ENCODE measurements around the gene BIRC7.

Gene BIRC7

DNA sequence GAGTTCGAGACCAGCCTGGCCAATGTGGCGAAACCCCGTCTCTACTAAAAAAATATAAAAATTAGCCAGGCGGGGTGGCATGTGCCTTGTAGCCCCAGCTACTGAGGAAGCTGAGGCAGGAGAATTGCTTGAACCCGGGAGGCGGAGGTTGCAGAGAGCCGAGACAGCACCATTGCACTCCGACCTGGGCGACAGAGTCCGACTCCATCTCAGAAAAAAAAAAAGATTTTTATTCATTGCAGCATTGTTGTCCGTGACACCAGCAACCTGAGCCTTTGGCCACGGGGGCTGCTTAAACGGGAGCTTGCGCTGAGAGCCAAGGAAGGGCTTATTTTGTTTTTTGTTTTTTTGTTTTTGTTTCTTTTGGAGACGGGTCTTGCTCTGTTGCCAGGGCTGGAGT, 44.2 kb downstream of the BIRC7 start:
- H3K27ac ChIP-seq = no peak overlapping the region
- TF ChIP-seq ZFX (IDR thresholded peaks at IDR 0.05) = no peak
- TF ChIP-seq, protein P1, sequence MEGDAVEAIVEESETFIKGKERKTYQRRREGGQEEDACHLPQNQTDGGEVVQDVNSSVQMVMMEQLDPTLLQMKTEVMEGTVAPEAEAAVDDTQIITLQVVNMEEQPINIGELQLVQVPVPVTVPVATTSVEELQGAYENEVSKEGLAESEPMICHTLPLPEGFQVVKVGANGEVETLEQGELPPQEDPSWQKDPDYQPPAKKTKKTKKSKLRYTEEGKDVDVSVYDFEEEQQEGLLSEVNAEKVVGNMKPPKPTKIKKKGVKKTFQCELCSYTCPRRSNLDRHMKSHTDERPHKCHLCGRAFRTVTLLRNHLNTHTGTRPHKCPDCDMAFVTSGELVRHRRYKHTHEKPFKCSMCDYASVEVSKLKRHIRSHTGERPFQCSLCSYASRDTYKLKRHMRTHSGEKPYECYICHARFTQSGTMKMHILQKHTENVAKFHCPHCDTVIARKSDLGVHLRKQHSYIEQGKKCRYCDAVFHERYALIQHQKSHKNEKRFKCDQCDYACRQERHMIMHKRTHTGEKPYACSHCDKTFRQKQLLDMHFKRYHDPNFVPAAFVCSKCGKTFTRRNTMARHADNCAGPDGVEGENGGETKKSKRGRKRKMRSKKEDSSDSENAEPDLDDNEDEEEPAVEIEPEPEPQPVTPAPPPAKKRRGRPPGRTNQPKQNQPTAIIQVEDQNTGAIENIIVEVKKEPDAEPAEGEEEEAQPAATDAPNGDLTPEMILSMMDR (conservative IDR thresholded peaks at IDR 0.05) = no peak

DNA sequence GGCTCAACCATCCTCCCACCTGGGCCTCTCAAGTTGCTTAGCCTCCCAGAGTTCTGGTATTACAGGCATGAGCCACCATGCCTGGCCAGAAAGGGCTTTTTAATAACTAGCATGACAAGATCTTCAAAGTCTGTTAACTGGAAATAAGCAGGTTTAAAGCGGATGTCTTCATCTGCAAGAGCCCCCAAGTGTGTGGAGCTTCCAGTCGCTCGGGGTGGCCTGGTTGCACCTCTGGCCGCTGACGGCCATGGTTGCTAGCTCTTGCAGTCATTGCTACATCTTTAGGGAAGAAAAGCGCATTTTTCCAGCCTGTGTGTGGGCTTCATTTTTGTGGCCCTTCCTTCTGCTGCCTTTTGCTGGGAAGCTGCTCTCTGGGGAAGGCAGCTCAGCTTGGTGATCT, 44.7 kb downstream of the BIRC7 start:
- TF ChIP-seq, protein P1 (conservative IDR thresholded peaks at IDR 0.05) = no peak
- TF ChIP-seq ZFX (IDR thresholded peaks at IDR 0.05) = no peak

DNA sequence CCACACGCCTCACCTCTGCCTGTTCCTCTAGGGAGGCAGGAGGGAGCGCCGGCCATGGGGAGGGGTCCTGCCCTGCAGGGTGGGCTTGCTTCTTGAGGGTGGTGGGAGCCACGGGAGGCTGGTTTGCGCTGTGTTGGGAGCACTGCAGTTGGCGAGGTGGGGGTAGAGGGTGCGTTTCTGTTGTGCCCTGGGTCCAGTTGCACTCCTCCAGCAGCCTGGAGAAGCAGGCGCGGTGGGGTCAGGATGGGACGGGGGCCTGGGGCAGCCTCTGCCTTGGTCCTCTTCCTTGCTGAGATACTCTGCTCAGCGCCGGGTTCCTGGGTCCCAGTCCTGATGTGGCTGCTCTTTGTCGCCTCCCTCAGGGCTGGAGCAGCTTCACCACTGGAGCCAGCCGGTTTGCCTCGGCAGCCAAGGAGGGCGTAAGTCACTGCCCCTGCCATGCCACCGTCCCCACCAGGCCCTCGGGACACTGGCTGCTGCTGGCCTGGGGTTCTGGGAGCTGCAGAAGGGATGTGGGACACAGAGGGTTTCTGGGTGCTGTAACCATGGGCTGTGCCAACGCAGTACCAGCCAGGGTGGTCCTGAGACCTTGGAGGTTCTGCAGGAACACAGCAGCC, 45.3 kb downstream of the BIRC7 start:
- H3K27ac ChIP-seq = no peak overlapping the region
- TF ChIP-seq, protein P1 (conservative IDR thresholded peaks at IDR 0.05) = no peak; the same call in 1 of the 2 replicates
- no peak for TF ChIP-seq ZFX (IDR thresholded peaks at IDR 0.05)

More for the DNA sequence above, 44.7 kb downstream of the BIRC7 start:
- no peak overlapping the region for H3K27ac ChIP-seq

DNA sequence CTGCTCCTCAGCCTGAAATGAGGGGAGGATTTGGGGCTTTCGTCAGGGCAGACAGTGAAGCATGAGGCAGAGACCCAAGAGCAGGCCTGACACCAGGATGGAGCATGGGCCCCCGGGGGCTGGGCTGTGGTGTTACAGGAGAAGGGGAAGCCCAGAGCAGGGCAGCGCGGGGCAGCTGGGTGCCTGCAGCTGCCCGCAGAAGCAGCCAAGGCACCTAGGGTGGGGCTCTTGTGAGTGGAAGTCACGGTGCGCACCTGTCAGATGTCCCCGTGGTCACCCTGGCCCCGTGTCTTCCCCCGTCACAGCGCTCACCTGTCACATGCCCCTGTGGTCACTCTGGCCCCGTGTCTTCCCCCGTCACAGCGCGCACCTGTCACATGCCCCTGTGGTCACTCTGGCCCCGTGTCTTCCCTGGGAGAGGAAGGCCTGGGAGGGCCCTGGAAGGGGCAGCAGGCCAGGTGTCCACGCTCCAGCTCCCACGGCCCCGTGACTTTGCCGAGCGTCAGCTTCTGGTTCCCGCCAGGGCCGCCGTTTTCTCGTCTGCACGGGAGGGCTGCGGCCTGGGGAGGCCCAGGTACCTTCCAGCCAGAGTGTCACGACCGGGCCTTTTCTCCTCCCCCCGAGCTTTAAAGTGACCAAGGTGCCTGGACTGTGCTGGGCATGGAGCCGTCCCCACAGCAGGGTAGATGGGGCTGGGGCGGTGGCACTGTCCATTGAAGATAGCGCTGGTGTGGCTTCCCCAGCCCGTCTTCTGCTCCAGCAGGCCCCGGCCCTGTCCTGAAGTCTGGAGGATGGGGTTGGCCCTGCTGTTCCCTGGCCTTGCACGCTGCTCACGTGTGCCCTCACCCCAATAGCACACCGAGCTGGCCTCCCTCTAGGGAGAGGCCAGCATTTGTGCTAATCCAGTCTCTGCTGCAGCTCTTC, 46.3 kb downstream of the BIRC7 start:
- H3K27ac ChIP-seq = no peak overlapping the region
- no peak for TF ChIP-seq ZFX (IDR thresholded peaks at IDR 0.05)
- TF ChIP-seq, protein P1 (conservative IDR thresholded peaks at IDR 0.05) = no peak

DNA sequence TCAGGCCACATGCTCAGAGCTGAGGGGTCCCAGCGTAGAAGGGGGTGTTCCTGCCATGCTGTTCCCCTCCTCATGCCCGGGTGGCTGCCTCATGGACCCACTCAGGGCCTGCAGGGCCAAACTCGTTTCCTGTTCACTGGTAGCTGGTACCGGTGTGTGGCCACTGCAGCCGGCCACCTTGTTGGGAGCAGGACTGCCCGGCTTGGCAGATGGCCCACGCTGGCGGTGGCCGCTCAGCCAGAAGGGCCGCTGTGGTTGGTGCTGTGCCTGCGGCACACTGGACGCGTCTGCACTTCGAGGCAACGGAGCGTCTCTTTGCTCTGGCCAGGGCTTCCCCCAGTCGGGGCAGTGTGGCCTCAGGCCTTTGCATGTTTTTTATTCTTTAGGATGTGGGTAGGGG, 47.2 kb downstream of the BIRC7 start:
- H3K27ac ChIP-seq = no peak overlapping the region
- TF ChIP-seq, protein P1 (conservative IDR thresholded peaks at IDR 0.05) = no peak
- TF ChIP-seq ZFX (IDR thresholded peaks at IDR 0.05) = no peak

DNA sequence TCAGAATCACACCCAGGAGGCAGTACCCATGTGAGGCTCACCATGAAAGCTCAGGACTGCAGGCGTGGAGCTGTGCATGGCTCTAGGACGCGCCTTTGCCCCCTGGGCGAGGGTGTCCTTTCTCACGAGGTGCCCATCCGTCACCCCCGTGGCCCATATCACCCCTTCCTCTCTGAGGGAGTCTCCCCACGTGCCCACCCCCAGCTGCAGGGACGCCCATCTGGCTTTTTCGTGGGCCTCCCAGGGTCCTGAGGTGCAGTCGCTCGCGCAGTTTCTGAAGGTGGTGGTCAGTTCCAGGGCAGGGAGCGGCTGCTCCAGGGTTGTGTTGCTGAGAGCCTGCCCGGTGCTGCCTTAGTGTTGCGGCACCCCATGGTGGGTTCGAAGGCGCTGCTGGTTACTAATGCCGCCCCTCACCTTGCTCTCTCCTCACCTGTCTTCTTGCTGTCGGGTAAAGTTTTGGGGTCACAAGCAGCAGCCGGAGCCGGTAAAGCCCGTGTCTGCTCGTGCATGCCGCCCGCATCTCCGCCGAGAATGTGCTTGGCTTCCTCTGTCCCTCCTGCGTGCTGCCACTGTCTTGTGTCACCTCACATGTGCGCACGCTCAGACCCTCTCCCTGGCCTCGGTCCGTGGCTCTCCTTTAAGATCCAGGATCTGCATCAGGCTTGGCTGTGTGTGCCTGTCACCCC, 47.8 kb downstream of the BIRC7 start:
- TF ChIP-seq, protein P1 (conservative IDR thresholded peaks at IDR 0.05) = no peak
- no peak for TF ChIP-seq ZFX (IDR thresholded peaks at IDR 0.05)
- H3K27ac ChIP-seq = no peak overlapping the region

DNA sequence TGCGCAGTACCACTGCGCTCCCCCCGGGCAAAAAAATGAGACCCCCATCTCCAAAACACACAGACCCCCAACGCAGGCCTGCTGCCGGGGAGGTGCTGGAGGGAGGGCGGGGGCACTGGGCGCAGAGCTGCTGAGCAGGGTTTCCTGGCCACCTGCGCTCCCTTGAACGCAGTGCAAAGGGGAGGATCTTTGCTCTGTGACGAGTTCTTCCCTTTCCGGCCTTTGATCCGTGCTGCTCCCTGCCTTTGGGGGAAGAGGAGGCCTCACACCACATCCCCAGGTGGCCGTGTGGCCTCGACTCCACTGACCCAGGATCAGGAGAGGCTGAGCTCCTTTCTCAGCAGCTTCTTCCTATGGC, 48.4 kb downstream of the BIRC7 start:
- no peak overlapping the region for H3K27ac ChIP-seq

More for the DNA sequence above, 48.4 kb downstream of the BIRC7 start:
- no peak for TF ChIP-seq ZFX (IDR thresholded peaks at IDR 0.05)
- TF ChIP-seq, protein P1 (conservative IDR thresholded peaks at IDR 0.05) = no peak
